GM21737 (cell line): ENCODE results near the gene AGK.
"Not testable (repeated sequence)": the region's sequence is repeated elsewhere in the genome, so short reads cannot be mapped to it uniquely, and the experiment has no call there.

ENCODE experiments used
- ATAC-seq: cut with Tn5 transposase; IDR thresholded peaks from one replicate; pipeline ENCODE4 v1.9.1; 2021; ENCODE audit warnings: mild to moderate bottlenecking, moderate library complexity; ENCODE audit not compliant: unreplicated experiment

The AGK gene

DNA sequence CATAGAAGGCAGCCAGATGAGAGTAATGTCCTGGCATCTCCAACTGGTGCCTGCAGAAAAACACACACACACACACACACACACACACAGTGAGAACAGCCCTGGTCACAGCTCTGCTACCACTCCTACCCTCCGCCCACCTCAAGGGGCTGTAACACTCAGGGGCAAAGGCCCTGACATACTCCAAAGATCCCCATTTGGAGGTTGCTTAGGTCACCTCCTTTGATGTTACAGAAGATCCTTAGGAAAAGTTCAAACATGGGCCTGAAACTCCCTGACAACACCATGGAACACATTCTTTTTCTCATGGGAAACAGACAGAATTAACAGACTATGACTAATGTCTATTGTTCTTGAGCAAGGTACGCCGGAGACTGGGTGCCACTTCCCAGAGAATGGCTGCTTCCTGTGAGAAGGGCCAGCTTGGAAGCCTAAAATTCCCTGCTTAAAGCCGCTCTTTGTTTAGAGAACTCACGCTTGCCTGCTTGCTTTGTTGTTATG lies 123.0 kb downstream of the AGK start:
- no peak for ATAC-seq

GRCh38 chr7:141674702-141675101 lies 123.5 kb downstream of the AGK start:
- no peak for ATAC-seq

DNA sequence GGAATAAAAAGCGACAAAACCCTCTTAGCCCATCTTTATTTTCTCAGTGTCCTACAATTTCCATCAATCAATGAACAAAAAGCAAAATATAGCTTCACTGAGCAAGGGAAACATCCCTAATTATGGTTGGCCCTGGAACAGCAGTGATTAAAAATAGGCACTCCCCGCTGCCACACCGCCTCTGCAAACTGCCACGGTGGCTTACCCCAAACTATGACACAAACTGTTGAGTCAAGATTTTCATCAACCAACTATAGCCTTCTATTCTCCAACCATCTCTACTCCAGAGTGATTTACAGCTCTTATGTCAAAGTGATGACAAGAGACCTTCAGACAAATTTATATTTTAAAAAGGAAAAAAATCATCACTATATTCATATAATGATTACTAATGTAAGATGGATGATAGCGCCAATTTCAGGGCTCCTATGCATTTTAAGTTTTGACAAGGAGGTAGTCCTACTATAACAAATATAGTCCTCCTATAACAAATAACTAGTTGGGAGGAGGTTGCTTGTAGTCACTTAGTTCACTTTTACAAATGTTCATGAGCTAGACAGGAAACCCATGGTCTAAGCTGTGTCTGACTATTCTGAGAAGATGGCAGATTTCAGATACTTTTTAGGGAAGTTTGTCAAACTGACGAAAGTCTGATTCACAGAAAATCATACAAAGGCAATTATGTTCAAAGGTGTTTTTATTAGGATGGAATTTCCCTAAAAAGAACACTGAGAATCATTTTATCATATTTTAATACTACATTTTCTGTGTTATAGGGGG lies 124.4 kb downstream of the AGK start:
- no peak for ATAC-seq

DNA sequence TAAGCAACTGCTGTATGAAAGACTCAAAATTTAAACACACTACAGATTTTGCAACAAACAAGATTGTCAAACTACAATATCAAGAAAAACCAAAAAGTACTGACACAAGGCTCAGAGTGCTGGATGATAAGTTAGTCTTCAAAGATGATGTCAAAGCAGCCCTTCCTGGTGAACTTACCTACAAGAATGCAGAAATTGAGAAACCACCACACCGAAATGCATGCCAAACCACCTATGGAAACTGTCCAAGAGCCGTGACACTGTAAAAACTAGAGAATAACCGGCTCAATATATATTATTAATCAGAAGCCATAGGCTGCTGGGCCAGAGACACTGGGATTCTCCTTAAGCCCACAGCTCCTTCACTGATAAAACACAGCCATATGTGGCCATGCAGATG lies 125.4 kb downstream of the AGK start:
- ATAC-seq: no peak

DNA sequence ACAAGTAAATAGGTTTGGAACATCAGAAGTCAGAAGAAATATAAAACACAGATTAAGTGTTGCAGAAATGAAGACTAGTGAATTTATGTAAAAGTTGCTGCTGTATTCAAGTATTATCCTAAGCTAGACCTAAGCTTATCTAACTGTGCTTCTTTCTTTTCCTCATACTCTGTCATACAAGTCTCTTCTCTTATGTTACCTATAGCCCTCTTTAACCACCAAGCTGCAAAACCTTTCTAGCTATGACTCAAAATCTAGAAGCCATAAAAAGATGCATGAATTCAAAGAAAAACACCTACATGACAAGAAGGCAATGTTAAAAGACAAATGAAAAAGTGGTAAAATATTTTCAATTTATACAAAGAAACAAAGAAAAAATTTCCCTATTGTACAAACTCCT lies 127.8 kb downstream of the AGK start:
- ATAC-seq: no peak

GRCh38 chr7:141685285-141686023 lies 134.2 kb downstream of the AGK start:
- no peak for ATAC-seq

GRCh38 chr7:141686074-141686473 lies 134.9 kb downstream of the AGK start:
- no peak for ATAC-seq

DNA sequence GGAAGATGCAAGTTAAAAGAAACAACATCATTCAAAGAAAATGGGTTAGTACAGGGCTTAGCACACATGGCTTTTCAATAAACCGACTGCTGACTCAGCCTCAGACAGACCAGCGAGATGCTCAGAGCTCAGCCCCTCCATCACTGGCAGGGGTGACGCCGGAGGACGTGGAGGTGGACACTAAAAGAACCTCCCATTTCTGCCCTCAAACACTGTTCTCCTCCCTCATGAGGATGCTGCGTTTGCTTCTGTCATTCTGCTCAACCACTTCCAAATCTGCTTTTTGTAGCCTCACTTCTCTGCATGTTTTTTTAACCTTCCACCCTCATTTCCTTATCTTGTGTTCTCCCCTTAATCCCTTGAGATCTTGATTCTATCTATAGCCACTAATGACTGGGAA lies 135.5 kb downstream of the AGK start:
- no peak for ATAC-seq

DNA sequence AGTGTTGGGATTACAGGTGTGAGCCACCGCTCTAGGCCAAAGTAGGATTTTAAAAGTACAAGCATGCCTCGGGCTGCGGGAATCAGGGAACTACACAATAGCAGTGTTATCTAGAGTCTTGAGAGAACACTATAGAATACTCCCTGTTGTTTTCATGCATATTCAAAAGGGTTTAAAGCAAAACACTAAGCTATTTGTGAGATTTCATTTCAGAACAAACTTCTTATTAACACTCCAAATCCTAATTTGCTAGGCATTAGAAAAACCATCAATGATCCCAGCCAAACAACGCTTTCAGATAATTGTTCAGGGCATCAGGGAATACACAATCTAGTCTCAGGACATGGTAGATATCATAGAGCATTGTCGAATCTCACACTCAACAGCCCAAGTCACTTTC lies 136.8 kb downstream of the AGK start:
- no peak for ATAC-seq

GRCh38 chr7:141689072-141689825 lies 138.0 kb downstream of the AGK start:
- not testable (repeated sequence) for ATAC-seq

- ATAC-seq: no peak
Measured at GRCh38 chr7:141691540-141691939, 140.3 kb downstream of the AGK start.

DNA sequence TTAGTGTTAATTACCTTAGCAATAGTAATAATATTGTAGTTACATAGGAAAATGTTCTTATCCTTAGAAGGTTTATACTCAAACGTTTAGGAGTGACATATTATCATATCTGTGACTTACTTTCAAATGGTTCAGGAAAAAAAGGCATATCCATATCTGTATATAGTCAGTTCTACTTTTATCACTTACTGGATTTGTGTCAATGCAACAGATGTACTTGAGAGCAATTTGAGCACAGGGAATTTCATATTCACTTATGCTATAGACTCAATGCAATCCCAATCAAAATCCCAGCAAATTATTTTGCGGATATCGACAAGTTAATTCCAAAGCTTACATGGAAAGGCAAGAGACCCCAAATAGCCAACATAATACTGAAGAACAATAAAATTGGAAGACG lies 140.8 kb downstream of the AGK start:
- ATAC-seq: no peak

DNA sequence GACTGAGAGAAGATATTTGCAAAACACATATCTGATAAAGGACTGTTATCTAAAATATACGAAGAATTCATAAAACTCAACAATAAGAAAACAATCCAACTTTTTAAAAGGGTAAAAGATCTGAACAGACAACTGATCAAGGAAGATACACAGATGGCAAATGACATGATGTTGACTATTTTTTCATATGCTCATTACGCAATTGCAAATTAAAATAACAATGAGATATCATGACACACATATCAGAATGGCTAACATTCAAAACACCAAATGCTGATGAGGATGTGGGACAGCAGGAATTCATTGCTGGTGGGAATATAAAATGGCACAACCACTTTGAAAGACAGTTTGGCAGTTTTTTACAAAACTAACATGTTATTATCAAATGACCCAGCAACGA lies 141.9 kb downstream of the AGK start:
- no peak for ATAC-seq

DNA sequence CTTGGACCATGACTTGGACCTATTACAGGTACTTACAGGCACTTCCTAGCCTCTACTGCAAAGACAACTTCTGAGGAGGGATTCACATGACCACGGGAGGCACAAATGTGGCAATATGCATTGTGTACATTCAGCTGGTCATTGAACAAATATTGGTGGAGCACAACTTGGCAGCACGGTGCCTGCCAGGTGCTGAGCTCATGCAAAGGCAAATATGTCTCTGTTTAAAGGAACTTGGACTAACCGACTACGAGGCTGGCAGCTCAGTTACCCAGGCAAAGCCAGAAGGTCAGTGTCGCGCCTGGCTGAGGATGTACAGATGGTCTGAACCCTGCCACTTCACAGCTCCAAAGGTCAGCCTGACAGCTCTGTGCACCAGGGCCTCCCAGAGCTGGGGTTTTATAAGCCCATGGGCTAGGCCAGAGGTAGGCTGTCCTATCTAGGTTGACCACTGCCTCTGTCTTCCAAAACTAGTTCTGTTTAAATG lies 144.6 kb downstream of the AGK start:
- ATAC-seq: no peak

GRCh38 chr7:141696348-141696747 lies 145.1 kb downstream of the AGK start:
- ATAC-seq: no peak

DNA sequence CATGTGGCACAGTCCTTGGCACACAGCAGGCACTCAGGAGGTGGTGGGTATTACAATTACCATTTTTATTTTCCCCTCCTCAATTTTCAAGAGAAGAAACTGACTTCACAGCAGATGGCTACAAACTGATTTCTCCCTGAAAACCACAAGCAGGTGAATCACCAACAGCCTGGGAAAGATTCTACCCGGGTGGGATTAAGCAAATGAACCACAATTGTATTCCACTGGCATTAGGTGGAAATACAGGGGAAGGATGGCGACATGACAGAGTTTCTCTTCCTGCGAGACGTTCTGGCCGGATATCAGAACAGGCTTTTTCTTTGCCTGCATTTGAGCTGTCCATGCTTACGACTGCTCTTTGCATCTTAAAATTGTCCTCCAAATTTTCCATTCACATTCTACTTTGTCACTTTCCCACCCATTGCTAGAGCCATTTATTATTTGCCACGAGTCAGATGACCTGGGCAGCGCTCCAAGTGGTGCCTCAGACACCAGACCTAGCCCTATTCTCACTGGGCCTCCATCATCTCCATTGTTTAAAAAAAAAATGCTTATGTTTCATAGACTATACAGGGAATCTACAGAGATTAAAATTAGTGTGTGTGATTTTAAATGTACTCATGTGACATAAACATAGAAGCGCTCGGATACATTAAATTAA lies 146.1 kb downstream of the AGK start:
- ATAC-seq: no peak

DNA sequence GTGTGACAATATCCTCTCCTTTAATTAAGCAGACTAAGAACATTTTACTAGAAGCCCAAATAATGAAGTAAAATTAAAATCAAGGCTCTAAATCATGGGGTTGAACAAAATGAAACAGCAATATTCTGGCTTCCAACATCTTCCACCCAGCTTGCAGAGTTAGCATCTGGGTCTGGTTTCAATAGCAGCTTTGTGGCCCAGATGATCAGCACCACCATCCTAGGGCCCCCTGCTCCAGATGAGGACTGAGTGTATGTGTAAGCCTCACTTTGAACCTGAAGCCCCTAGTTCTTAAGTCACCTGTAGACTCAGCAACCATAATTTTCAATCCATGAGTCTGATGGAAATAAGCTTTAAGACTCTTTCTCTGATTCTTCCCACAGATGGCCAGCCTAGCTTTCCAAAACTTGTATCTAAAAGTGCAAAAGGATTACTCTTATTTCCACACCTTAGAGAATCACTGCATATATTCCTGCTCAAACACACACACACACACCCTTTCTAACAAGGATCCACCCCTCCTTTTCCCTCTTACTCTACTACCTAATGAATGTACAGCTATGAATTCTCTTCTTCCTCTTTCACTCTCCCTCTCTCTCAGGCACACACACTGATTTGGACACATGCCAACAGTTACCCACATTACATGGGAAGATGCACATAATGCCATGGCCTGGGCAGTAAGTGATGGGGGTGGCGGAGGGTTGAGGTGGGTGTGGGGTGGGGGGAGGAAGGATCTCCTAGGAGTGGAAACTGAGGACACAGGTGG lies 147.2 kb downstream of the AGK start:
- ATAC-seq: no peak

DNA sequence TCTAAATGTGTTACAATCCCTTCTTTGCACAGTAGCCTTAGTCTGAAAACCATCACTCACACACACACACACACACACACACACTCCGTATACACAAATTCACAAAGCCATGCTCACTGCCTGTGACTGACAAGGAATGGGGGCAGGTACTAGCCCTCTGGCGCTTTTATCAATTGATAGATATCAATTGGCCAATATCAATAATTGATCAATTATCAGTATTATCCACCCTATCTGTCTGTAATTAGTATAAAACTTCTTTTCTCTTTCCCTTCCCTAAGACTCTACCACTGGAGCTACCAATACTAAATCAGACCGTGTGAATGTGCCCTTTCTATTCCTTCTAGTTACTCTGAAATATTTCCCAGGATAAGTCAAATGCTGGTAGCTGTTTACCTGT lies 148.7 kb downstream of the AGK start:
- no peak for ATAC-seq

GRCh38 chr7:141700296-141700847 lies 149.2 kb downstream of the AGK start:
- no peak for ATAC-seq

DNA sequence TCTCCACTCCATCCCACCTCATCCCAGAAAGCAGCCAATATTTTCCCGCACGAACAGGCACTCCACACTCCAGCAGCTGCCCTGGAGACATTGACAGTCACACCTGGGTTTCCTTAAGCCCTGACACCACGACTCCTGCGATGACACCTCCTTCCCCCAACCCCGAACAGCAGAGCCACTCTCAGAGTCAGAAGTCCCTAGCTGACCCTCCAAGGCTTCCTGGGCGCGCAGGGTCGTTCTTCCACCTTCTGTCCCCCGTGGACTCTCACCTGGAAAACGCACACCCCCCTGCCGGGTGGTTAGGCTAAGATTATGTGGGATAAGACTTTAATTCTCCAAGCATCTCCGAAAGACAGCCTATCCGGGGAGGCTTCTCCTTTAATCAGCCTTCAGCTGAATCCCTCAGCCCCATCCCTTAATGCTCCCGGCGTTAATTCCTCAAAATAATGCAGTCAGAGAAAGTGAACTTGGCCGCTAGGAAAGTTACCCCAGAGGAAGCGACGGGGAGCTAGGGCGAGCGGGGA lies 149.7 kb downstream of the AGK start:
- no peak for ATAC-seq
